Colonic mucosa (tissue), 4 donors: ENCODE measurements around the gene GSTCD. TPM values are rescaled to one million over a fixed set of nuclear protein-coding genes. Genes with fewer than 3 reads are reported as not detected.

ENCODE experiments used
- DNase-seq: peaks from one replicate; pipeline ENCODE4 v3.0.0-alpha.2; 2020
- H3K27ac ChIP-seq: fragments of 200-600 bp; one replicate; pipeline ENCODE4 v1.8.0; 2021
- H3K27me3 ChIP-seq: fragments of 200-600 bp; one replicate; pipeline ENCODE4 v1.8.0; 2021
- H3K36me3 ChIP-seq: fragments of 200-600 bp; one replicate; pipeline ENCODE4 v1.8.0; 2021
- H3K4me1 ChIP-seq: fragments of 200-600 bp; one replicate; pipeline ENCODE4 v1.8.0; 2021; ENCODE audit warnings: mild to moderate bottlenecking
- H3K4me3 ChIP-seq: fragments of 200-600 bp; one replicate; pipeline ENCODE4 v1.8.0; 2021
- H3K9ac ChIP-seq, 2 donors: one replicate each; pipeline ENCODE4 v1.7.0; 2013; ENCODE audit warnings: control low read depth in 2 of 2, low read depth in 2 of 2, low read length in 2 of 2
- H3K9me3 ChIP-seq: fragments of 200-600 bp; one replicate; pipeline ENCODE4 v1.8.0; 2021
- CTCF ChIP-seq: fragments of 200-600 bp; IDR thresholded peaks from one replicate; pipeline ENCODE4 v1.8.0; 2022; ENCODE audit warnings: antibody characterized with exemption, mild to moderate bottlenecking
- intact Hi-C: fragments of 100-400 bp; cut with DNase I; formaldehyde crosslinking; loops from one replicate; pipeline ENCODE4 v1.14.1; 2022
- total RNA-seq, 2 donors: library from RNA; stranded (reverse); fragmentation: NEBNext Ultra II Directional in 1 of 2; extraction: Animal tissue kit (Norgen Biotek cat#: 25700) in 1 of 2; gene quantifications; one replicate each; pipeline ENCODE4 v1.2.1, GENCODE V29; 2021
- donor health status: healthy.
- donor health status: DM: no; HTN: no; CAD: no.
- donor health status: DM: no; HTN: no; CAD: no.

The GSTCD gene
- total RNA-seq, 2 donors from 2014 or later: 9.0 to 17.5 TPM

- Histone ChIP-seq H3K36me3 (no peaks in the 10 kb centered on the region), H3K27me3 (no peaks in the 10 kb centered on the region), H3K9ac (no peak overlapping the region), H3K4me1 (no peaks in the 10 kb centered on the region), H3K9me3 (no peaks in the 10 kb centered on the region), H3K27ac (no peak overlapping the region), H3K4me3 (no peak overlapping the region)
- no peak for DNase-seq
- intact Hi-C loops: no loop called here
- TF ChIP-seq CTCF: no peak
Observed at GRCh38 chr4:105784761-105785160, 76.2 kb downstream of the GSTCD start.

- no peaks in the 10 kb centered on the region for H3K36me3 ChIP-seq
- no peaks in the 10 kb centered on the region for H3K4me1 ChIP-seq
- H3K9ac ChIP-seq: no peak overlapping the region
- H3K4me3 ChIP-seq: no peak overlapping the region
- H3K27me3 ChIP-seq: no peaks in the 10 kb centered on the region
- DNase-seq: no peak
- H3K27ac ChIP-seq: no peak overlapping the region
- no peaks in the 10 kb centered on the region for H3K9me3 ChIP-seq
- TF ChIP-seq CTCF: no peak
- intact Hi-C loops: no loop called here
Observed at GRCh38 chr4:105785792-105786191, 77.2 kb downstream of the GSTCD start.

GRCh38 chr4:105786748-105787147 lies 78.2 kb downstream of the GSTCD start:
- TF ChIP-seq CTCF: no peak
- Histone ChIP-seq H3K27ac (no peak overlapping the region), H3K36me3 (no peaks in the 10 kb centered on the region), H3K4me3 (no peak overlapping the region), H3K9me3 (no peaks in the 10 kb centered on the region), H3K9ac (no peak overlapping the region), H3K27me3 (no peaks in the 10 kb centered on the region), H3K4me1 (no peaks in the 10 kb centered on the region)
- DNase-seq: no peak
- intact Hi-C loops: no loop called here

- no peak overlapping the region for H3K4me3 ChIP-seq
- H3K9ac ChIP-seq: no peak overlapping the region
- no peak for TF ChIP-seq CTCF
- no peak for DNase-seq
- no peaks in the 10 kb centered on the region for H3K27me3 ChIP-seq
- H3K4me1 ChIP-seq: no peaks in the 10 kb centered on the region
- intact Hi-C loops: no loop called here
- H3K36me3 ChIP-seq: no peaks in the 10 kb centered on the region
- H3K27ac ChIP-seq: no peak overlapping the region
- H3K9me3 ChIP-seq: no peaks in the 10 kb centered on the region
Observed at GRCh38 chr4:105797225-105797624, 88.6 kb downstream of the GSTCD start.

- no peak for DNase-seq
- no peak for TF ChIP-seq CTCF
- H3K9ac ChIP-seq: no peak overlapping the region
- H3K9me3 ChIP-seq: no peaks in the 10 kb centered on the region
- H3K36me3 ChIP-seq: no peaks in the 10 kb centered on the region
- no peaks in the 10 kb centered on the region for H3K4me1 ChIP-seq
- no peaks in the 10 kb centered on the region for H3K27me3 ChIP-seq
- intact Hi-C loops: no loop called here
- no peak overlapping the region for H3K27ac ChIP-seq
- H3K4me3 ChIP-seq: no peak overlapping the region
Observed at GRCh38 chr4:105805501-105806120, 97.0 kb downstream of the GSTCD start.
